HFF-Myc (cell line): ENCODE data around the gene HEPACAM.

ENCODE experiments used
- DNase-seq: peaks from one replicate; pipeline ENCODE4 v3.0.0-alpha.2; 2011; ENCODE audit warnings: low read depth; ENCODE audit errors: extremely low read depth
- H3K4me3 ChIP-seq: replicated peaks from 2 replicates; pipeline ENCODE4 v1.5.1; 2011; ENCODE audit warnings: low read depth, mild to moderate bottlenecking, control low read depth, low read length
- TF ChIP-seq, protein P1 (sequence below): IDR thresholded peaks from 2 replicates; pipeline ENCODE4 v1.5.1; 2012; ENCODE audit warnings: mild to moderate bottlenecking, low read depth, low read length, control low read depth; ENCODE audit errors: missing control alignments

HEPACAM gene

DNA sequence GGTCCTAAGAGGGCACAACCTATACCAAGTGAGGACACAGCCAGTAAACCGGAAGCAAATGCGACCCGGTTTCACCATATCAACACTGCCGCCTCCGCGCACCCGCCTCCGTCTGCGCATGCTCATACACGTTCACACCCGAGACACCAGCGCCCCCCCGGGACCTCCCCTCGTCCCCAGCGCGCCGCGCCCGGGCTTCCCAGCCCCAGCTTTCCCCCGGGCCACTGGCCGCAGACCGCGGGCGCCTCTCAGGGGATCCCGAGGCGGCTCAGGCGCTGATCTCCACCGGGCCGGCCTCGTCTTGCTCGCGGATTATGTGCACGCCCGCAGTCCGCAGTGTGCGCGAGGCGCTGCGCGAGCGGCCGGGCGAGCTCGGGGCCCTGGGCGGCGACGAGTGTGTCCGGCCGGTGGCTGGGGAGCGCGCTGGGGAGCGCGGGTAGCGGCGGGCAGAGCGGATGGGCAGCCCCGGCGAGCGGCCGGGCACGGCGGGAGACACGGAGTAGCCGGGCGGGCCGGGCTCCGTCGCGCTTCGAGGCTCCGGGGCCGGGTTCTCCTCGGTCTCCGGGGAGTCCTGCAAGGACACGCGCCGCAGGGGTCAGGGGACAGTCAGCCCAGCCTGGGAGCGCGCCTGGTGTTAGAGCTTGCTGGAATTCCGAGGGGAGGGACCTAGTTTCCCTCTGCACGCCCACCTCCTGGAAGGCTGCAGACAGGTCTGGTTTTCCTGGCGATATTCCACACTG, 14.8 kb downstream of the HEPACAM start:
- TF ChIP-seq, protein P1, sequence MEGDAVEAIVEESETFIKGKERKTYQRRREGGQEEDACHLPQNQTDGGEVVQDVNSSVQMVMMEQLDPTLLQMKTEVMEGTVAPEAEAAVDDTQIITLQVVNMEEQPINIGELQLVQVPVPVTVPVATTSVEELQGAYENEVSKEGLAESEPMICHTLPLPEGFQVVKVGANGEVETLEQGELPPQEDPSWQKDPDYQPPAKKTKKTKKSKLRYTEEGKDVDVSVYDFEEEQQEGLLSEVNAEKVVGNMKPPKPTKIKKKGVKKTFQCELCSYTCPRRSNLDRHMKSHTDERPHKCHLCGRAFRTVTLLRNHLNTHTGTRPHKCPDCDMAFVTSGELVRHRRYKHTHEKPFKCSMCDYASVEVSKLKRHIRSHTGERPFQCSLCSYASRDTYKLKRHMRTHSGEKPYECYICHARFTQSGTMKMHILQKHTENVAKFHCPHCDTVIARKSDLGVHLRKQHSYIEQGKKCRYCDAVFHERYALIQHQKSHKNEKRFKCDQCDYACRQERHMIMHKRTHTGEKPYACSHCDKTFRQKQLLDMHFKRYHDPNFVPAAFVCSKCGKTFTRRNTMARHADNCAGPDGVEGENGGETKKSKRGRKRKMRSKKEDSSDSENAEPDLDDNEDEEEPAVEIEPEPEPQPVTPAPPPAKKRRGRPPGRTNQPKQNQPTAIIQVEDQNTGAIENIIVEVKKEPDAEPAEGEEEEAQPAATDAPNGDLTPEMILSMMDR: no peak
- H3K4me3 ChIP-seq: peak overlapping the region; percentile 30
- no peak for DNase-seq

- TF ChIP-seq, protein P1: no peak
- no peak overlapping the region for H3K4me3 ChIP-seq
- DNase-seq: no peak
Observed at GRCh38 chr11:124920356-124920755, 15.5 kb downstream of the HEPACAM start.

DNA sequence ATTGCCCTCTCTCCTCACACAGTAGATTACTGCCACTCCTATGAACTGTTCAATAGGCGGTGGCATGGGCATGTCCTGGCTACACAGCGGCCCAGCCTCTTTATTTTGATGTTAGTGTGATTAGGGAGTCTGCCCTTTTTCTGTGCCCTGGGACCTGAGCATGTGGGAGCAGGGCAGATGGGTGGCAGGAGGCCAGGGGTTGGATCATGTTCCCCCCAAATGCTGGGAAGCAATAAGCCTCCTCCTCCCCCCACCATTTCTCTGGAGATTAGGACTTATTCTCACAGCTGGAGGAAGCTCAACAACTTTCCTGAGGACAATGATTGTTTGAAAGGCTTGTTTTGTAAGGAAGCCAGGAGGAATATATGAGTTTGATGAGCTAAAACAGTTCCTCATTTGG, 15.9 kb downstream of the HEPACAM start:
- DNase-seq: no peak
- no peak overlapping the region for H3K4me3 ChIP-seq
- TF ChIP-seq, protein P1: no peak

DNA sequence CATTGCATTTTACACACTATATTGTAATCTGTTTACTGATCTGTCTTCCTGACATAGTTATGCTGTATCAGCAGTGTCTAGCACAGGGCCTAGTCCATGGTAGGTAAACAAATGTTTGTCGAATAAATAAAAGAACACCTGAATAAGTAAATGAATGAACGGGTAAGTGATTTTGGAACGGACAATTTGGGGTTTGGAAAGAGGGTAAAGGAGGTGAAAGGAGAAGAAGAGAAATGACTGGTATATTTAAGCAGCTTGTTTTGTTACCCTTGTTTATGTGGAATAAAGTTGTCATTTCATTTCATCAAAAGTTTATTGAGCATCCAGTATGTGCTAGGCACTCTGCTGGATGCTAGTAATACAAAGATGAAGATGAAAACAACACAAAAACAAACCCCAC, 16.9 kb downstream of the HEPACAM start, which contains the start of gene HEPN1:
TSS of gene HEPN1 (plus strand) at position 301 of the 400 bp plus-strand sequence.
- no peak for DNase-seq
- no peak within 1 kb of the TSS for H3K4me3 ChIP-seq
- TF ChIP-seq, protein P1: no peak

- TF ChIP-seq, protein P1: no peak
- DNase-seq: no peak
- no peak overlapping the region for H3K4me3 ChIP-seq
Observed at GRCh38 chr11:124917115-124917637, 18.7 kb downstream of the HEPACAM start.

- H3K4me3 ChIP-seq: no peak overlapping the region
- TF ChIP-seq, protein P1: no peak
Observed at GRCh38 chr11:124916370-124916710, 19.5 kb downstream of the HEPACAM start.

More at GRCh38 chr11:124916370-124916710, 19.5 kb downstream of the HEPACAM start:
- no peak for DNase-seq
